Measurements from ENCODE around the gene COL18A1.

- no peak for TF ChIP-seq CBX8 (IDR thresholded peaks at IDR 0.05)
- no peak for TF ChIP-seq CTCF (IDR thresholded peaks at IDR 0.05)
- TF ChIP-seq TP53 (CRISPR knock-in tag; IDR thresholded peaks at IDR 0.05): no peak
- no peak for TF ChIP-seq MYC (IDR thresholded peaks at IDR 0.05; ENCODE audit: borderline replicate concordance, low read length)
- no peak for TF ChIP-seq JUNB (IDR thresholded peaks at IDR 0.05)
- no peak for TF ChIP-seq RFX5 (IDR thresholded peaks at IDR 0.05)
- no peak for TF ChIP-seq PBX3 (IDR thresholded peaks at IDR 0.05)
- TF ChIP-seq EP300 (IDR thresholded peaks at IDR 0.05): no peak
- no peak for TF ChIP-seq USF2 (IDR thresholded peaks at IDR 0.05)
- TF ChIP-seq NFE2L2 (conservative IDR thresholded peaks at IDR 0.05; ENCODE audit: low read length): no peak
Measured at GRCh38 chr21:45511007-45511406, 106.0 kb downstream of the COL18A1 start.

Measured in A549 (cell line).